HAP-1 (cell line): Measurements from ENCODE around the gene GPX8.

Experiments
- DNase-seq, 2 experiments: peaks; one replicate each; pipeline ENCODE4 v3.0.0-alpha.2; 2016 to 2020; ENCODE audit warnings: low spot score in 2 of 2
- H3K27me3 ChIP-seq: fragments of 250-450 bp; sonication (Bioruptor Pico); 2 replicates; pipeline ENCODE4 v1.5.1; 2020; ENCODE audit warnings: low read depth, mild to moderate bottlenecking, moderate library complexity
- H3K36me3 ChIP-seq: fragments of 250-450 bp; sonication (Bioruptor Pico); replicated peaks from 2 replicates; pipeline ENCODE4 v1.5.1; 2020; ENCODE audit warnings: mild to moderate bottlenecking
- H3K4me1 ChIP-seq: fragments of 250-450 bp; sonication (Bioruptor Pico); 2 replicates; pipeline ENCODE4 v1.5.1; 2020; ENCODE audit warnings: mild to moderate bottlenecking
- H3K4me3 ChIP-seq: fragments of 250-450 bp; sonication (Bioruptor Pico); 2 replicates; pipeline ENCODE4 v1.5.1; 2020; ENCODE audit warnings: mild to moderate bottlenecking, moderate library complexity
- H3K9me3 ChIP-seq: fragments of 250-450 bp; sonication (Bioruptor Pico); 2 replicates; pipeline ENCODE4 v1.5.1; 2020; ENCODE audit warnings: mild to moderate bottlenecking, moderate library complexity
- in situ Hi-C: fragments of 300-500 bp; cut with MboI; formaldehyde crosslinking; loops from 3 replicates; pipeline ENCODE4 v1.14.3; 2020; ENCODE audit warnings: low sequenced_read_pairs, inconsistent platforms, mixed read lengths

GPX8 gene

DNA sequence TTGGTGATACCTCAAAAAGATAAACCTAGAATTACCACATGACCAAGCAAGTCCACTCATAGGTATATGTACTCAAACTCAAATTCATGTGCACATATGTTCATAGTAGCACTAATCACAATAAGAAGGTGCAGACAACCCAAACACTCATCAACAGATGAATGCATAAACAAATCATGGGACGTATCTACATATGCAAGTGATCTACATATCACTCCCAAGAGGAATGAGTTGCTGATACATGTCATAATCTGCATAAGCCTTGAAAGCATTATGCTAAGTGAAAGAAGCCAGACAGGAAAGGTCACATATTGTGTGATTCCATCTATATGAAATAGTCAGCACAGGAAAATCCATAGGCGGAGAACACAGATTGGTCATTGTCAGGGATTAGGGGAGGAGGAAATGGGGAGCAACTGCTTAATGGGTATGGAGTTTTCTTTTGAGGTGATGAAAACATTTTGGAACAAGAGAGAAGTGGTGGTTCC is 10.6 kb upstream of the GPX8 start:
- Histone ChIP-seq H3K27me3 (peaks cover 11% of the 10 kb centered on the region), H3K36me3 (no peaks in the 10 kb centered on the region), H3K9me3 (no peaks in the 10 kb centered on the region), H3K4me1 (peaks cover 4% of the 10 kb centered on the region; the same call in 1 of the 2 replicates), H3K4me3 (no peak overlapping the region)
- in situ Hi-C loops: no loop called here
- no peak for DNase-seq

DNA sequence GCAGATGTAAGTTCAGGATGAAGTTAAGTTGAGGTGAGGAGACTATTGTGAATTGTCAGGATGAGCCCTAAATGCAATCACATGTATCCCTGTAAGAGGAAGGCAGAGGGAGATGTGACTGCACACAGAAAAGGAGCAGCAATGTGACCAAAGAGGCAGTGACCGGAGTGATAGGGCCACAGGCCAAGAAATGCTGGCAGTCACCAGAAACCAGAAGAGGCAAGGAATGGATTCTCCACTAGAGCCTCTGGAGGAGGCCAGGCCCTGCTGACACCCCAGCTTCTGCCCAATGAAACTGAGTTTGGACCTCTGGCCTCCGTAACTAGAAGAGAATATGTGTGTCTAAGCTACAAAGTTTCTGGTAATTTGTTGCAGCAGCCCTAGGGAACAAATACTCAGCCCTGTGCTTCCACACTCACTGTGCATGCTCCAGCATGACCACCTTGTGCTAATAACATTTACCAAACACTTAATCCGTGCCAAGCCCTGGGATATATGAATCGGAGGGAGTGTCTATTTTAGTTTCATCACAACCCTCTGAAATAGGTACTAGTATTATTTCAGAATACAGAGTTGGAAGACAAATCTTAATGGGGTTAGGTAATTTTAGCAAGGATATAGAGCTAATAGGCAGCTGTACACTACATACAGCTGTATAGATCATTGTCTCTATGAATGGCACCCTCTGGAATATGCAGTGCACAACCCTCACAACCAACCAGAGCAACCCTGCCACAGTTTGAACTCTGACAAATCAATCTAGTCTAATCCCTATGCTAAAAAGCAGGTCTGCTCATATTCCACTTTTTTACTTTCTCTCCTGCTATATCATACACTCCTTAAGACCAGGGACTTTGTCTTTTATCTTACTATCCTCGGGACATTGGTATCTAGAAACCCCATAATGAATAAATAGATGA is 7.8 kb upstream of the GPX8 start:
- no peaks in the 10 kb centered on the region for H3K9me3 ChIP-seq
- in situ Hi-C loops: loop anchor here (10.0 to 25.0 kb wide), 2 partner anchors 247 to 615 kb away; no protein-coding TSS in a partner anchor

DNA sequence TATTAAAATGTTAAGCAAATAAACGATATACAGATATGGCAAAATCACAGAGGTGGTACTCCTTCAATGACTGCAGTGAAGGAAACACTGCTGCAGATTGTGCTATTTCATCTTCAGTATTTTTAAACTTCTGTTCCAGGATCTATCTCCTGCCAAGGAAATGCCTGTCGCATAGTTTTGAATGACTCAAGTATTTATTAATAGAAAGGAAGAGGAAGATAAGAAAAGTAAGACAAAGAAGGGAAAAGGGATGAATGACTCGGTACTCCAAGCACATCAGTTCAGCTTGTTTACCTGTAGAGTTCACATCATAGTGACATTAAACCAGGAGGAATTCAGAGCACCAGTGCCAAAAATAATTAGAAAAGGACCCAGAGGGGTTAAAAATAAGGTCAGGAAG is 5.1 kb upstream of the GPX8 start:
- H3K27me3 ChIP-seq: peaks cover 12% of the 10 kb centered on the region
- in situ Hi-C loops: loop anchor here (10.0 to 25.0 kb wide), 2 partner anchors 250 to 618 kb away; no protein-coding TSS in a partner anchor
- no peak for DNase-seq
- H3K4me1 ChIP-seq: no peaks in the 10 kb centered on the region
- H3K36me3 ChIP-seq: no peaks in the 10 kb centered on the region
- H3K4me3 ChIP-seq: no peak overlapping the region
- no peaks in the 10 kb centered on the region for H3K9me3 ChIP-seq

More for the DNA sequence above, 7.8 kb upstream of the GPX8 start:
- DNase-seq: no peak
- peaks cover 18% of the 10 kb centered on the region for H3K27me3 ChIP-seq
- H3K36me3 ChIP-seq: no peaks in the 10 kb centered on the region
- no peak overlapping the region for H3K4me3 ChIP-seq
- H3K4me1 ChIP-seq: peaks cover 4% of the 10 kb centered on the region; the same call in 1 of the 2 replicates

DNA sequence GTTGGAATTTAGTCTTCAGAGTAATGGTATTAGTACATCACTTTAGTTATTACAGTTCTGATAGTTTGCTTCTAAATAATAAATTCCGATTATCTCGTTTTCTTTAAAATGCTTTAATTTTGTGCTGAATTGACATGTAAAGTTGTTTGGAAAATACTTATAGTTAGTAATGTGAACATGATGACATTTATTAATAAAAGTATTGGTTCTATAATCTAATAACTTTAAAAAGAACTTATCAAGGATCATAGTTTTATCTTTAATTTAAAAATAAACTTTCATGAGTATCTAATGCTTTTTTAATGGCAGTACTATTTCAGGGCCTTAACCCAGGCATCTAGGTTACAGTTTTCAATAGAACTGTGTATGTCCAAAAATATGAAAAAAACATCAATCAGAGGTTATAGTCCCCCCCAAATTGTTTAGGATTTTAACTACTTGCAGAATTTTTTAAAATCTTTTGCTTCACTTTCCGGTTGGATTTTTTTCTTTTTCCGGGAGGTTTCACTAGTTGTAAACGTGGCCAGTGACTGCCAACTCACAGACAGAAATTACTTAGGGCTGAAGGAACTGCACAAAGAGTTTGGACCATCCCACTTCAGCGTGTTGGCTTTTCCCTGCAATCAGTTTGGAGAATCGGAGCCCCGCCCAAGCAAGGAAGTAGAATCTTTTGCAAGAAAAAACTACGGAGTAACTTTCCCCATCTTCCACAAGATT is 680 bp downstream of the GPX8 start:
- peak; percentile 84 to 90 for DNase-seq
- Histone ChIP-seq H3K9me3 (no peaks in the 10 kb centered on the region), H3K36me3 (peaks cover 34% of the 10 kb centered on the region), H3K27me3 (no peaks in the 10 kb centered on the region), H3K4me3 (peak overlapping the region; percentile 45), H3K4me1 (peaks cover 3% of the 10 kb centered on the region; the same call in 1 of the 2 replicates)
- in situ Hi-C loops: loop anchor here (25.0 kb wide), 1 partner anchor 623 kb away; no protein-coding TSS in a partner anchor

DNA sequence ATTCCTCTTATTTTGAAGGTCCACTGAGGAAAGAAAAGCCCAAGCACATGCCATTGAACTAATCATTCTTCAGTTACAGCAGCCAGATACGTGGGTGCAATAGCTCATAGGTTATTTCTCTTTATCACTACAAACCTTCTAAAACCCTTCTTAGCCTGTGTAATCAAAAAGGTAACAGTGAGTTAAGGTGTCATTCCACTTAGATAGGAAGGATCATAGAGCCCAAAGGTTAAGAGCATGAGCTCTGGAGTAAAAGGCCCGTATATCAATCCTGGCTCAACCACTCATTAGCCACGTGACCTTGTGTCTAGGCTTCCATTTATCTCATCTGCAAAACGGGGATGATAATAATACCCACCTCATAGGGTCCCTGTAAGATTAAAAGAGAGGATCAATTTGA is 2.7 kb downstream of the GPX8 start:
- peaks cover 3% of the 10 kb centered on the region; the same call in 1 of the 2 replicates for H3K4me1 ChIP-seq
- H3K4me3 ChIP-seq: no peak overlapping the region
- H3K36me3 ChIP-seq: peaks cover 37% of the 10 kb centered on the region
- H3K27me3 ChIP-seq: no peaks in the 10 kb centered on the region
- DNase-seq: no peak
- in situ Hi-C loops: loop anchor here (25.0 kb wide), 1 partner anchor 625 kb away; no protein-coding TSS in a partner anchor
- H3K9me3 ChIP-seq: no peaks in the 10 kb centered on the region

DNA sequence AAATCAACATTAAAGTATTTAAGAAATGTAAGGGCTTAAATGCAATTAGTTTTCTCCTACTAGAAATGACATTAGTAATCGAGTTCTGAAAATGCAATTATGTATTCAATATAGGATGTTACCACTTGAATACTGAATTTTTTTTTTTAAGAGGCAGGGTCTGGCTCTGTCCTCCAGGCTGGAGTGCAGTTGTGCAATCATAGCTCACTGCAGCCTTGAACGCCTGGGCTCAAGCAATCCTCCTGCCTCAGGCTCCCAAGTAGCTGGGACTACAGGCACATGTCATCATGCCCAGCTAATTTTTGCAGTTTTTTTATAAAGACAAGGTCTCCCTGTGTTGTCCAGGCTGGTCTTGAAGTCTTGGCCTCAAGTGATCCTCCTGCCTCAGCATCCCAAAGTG is 11.5 kb downstream of the GPX8 start:
- no peaks in the 10 kb centered on the region for H3K27me3 ChIP-seq
- in situ Hi-C loops: loop anchor here (10.0 to 25.0 kb wide), 2 partner anchors 53 to 634 kb away; partner anchors contain the start of gene MCIDAS
- H3K9me3 ChIP-seq: no peaks in the 10 kb centered on the region
- no peak for DNase-seq
- no peaks in the 10 kb centered on the region for H3K36me3 ChIP-seq
- peaks cover 29% of the 10 kb centered on the region for H3K4me1 ChIP-seq
- H3K4me3 ChIP-seq: no peak overlapping the region

DNA sequence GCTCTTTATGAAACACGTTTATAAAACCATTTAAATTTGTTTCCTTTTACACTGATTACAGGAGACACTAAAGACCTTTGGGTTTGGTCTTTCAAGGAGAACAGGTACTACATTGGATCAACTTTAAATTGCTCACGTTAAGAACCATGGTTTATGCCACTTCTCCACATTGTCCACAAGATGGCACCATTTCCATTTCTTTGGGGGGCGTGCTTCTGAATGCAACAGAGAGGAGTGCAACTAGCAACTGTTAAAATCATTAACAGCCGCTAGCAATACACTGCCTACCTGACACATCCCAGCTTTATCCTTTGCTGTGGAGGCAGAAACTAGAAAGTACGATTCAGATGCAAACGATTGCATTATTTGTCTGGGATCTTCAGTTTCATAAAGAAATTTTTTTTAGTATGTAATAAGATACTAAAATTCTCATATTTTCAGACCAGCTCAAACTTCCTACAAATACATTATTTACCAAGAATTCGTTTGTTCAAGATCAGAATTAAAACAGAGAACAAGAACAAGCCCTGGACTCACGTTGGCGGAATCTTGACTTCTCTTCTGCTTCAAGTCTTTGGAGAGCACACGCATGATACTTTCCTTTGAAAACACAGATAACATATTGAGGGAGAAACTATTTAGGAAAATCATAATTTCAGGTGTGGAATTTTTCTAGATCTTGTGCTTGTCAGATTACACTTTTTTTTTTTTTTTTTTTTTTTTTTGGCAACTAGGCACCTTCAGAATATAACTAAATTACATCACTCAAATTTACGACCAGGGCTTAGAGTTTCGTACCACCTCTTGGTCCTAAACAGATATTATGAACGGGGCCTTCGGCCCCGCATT is 12.3 kb downstream of the GPX8 start:
- Histone ChIP-seq H3K4me1 (peaks cover 34% of the 10 kb centered on the region), H3K36me3 (no peaks in the 10 kb centered on the region), H3K4me3 (peak overlapping the region; percentile 37), H3K9me3 (no peaks in the 10 kb centered on the region), H3K27me3 (no peaks in the 10 kb centered on the region)
- peak; percentile 70 to 86 for DNase-seq
- in situ Hi-C loops: loop anchor here (10.0 to 25.0 kb wide), 2 partner anchors 53 to 635 kb away; partner anchors contain the start of gene MCIDAS

DNA sequence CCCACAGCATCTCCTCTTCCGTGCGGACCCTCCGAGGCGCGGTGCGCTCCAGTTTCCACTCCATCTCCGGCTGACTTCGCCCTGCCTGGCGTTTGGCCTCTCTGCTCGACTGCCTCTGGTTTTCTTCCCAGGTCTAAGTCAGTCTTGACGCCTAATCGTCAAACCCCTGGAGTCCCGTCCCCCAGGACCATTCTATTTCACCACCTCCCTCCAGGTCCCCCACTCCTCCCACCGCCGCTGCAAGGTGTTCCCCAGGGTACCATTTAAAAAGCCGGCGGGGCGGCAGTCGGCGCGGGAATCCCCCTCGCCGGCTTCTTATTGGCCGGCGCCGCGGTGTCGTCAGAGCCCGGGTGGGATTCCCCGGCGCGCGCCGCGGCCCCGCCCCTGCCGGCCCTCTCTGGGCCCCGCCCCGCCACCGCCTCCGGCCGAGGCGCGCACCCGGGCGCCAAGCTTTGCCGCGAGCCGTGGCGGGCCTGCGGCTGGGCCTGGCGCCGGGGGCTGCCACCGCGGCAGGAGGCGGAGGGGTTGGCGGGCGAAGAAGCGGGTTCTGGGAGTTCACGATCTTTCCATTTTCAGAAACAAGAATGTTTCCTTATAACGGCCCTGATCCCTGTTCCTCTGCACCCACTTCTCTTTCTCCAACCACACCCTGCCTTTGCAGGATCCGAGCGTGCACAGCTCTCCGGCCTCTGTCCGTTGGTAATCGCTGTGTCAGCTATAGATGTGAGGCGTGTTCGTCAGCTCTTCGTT is 13.1 kb downstream of the GPX8 start, which contains the start of gene CDC20B:
CDC20B (minus strand) TSS at position 241 of the 750 bp plus-strand sequence; CDS start at position 64, 177 bp downstream.
- no peaks in the 10 kb centered on the region for H3K27me3 ChIP-seq
- H3K4me3 ChIP-seq: peak within 1 kb of the TSS; percentile 37
- H3K36me3 ChIP-seq: no peaks in the 10 kb centered on the region
- in situ Hi-C loops: loop anchor here (10.0 to 25.0 kb wide), 2 partner anchors 52 to 636 kb away; partner anchors contain the start of gene MCIDAS
- no peaks in the 10 kb centered on the region for H3K9me3 ChIP-seq
- peaks cover 34% of the 10 kb centered on the region for H3K4me1 ChIP-seq
- peak; percentile 79 to 87 for DNase-seq

DNA sequence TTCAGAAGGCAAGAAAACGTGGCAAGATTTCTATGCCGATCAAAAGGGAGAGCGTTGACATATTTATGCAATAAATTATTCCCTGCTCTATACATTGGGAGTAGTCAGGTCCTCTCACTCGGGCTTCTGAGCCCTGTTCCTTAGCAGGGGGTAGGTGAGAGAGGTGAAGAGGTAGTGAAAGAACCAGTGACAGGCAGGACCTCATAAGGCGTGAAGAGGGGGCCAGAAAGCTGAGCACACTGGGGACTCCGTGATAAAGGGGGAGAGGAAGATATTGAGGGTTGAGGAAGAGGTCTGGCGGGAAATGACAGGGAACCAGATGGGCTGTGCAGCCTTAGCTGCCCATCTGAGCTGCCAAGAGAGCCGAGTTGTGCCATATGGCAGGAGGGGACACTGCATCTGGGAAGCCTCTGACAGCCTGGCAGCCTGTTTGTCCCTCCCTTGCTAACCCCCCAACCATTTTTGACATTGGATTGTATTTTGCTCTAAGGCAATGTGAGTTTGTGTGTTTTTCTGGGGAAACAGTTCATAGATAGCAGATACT is 13.8 kb downstream of the GPX8 start:
- no peaks in the 10 kb centered on the region for H3K27me3 ChIP-seq
- no peak for DNase-seq
- no peaks in the 10 kb centered on the region for H3K36me3 ChIP-seq
- in situ Hi-C loops: loop anchor here (10.0 to 25.0 kb wide), 2 partner anchors 51 to 636 kb away; partner anchors contain the start of gene MCIDAS
- H3K9me3 ChIP-seq: no peaks in the 10 kb centered on the region
- H3K4me3 ChIP-seq: peak overlapping the region; percentile 21
- peaks cover 34% of the 10 kb centered on the region for H3K4me1 ChIP-seq

DNA sequence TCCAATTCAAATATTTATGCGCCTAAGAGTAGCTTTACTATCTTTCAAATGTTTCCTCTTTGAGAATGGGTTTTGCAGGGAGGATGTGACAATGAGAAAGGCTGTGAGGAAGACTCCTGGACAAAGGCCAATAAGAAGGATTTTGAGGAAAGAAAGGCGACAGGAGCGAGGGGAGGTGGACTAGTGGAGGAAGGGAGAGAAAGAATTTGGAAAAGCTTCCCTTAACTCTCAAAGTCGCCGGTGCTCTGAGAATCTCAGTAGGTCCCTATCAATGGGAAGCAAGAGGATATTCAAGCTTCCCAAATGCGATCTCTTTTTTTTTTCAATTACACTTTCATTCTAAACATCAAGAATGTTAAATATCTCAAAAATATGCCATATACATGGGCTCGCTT is 15.8 kb downstream of the GPX8 start:
- H3K4me3 ChIP-seq: no peak overlapping the region; the same call in 1 of the 2 replicates
- peaks cover 34% of the 10 kb centered on the region for H3K4me1 ChIP-seq
- H3K36me3 ChIP-seq: no peaks in the 10 kb centered on the region
- no peaks in the 10 kb centered on the region for H3K27me3 ChIP-seq
- peak; percentile 14 to 25 for DNase-seq
- H3K9me3 ChIP-seq: no peaks in the 10 kb centered on the region
- in situ Hi-C loops: loop anchor here (10.0 to 25.0 kb wide), 2 partner anchors 49 to 537 kb away; partner anchors contain the start of genes MCIDAS and SLC38A9

DNA sequence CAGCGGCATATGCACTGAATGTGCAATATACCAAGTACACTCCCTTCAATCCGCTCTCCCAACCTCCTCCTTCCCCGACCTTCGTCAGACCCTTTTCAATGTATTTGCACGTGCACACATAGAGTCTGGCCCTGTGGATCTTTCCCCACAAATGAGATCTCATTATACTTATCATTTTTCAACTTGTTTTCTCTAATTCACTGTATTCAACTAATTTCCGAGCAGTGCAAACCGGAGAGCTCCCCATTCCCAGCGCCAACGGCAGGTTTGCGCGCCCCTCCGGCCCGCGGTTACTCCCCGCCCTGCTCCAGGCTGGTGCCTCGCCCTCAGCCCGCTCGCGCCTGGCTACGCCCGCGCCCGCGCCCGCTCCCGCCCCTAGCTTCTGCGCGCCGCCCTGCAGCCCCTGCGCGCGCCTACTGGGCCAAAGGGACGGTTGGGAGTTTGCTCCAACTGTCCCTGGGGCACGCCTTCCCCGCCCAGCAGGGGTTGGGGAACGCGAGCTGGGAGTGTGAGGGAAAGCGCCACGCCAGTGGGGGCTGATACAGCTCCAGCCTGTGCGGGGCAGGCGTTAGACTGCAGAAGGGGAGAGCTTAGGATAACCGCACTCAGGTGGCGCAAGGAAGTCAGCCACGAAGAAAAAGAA is 16.3 kb downstream of the GPX8 start:
- peak overlapping the region; percentile 25 for H3K4me3 ChIP-seq
- peaks cover 34% of the 10 kb centered on the region for H3K4me1 ChIP-seq
- in situ Hi-C loops: loop anchor here (10.0 to 25.0 kb wide), 2 partner anchors 49 to 536 kb away; partner anchors contain the start of genes MCIDAS and SLC38A9
- no peaks in the 10 kb centered on the region for H3K36me3 ChIP-seq
- no peaks in the 10 kb centered on the region for H3K9me3 ChIP-seq
- no peaks in the 10 kb centered on the region for H3K27me3 ChIP-seq
- DNase-seq: peak; percentile 85 to 90
